Esophagus muscularis mucosa (tissue), 3 donors: ENCODE data around the gene FAM181A.

Experiments used
- EP300 ChIP-seq: sonication (generic); formaldehyde crosslinking; IDR thresholded peaks from one replicate; pipeline ENCODE4 v1.6.1; 2017; ENCODE audit warnings: antibody characterized with exemption
- TF ChIP-seq, protein P1 (sequence below), 3 experiments: fragments of 200-600 bp in 2 of 3; fragments of 450-650 bp in 1 of 3; sonication (generic) in 2 of 3; IDR thresholded peaks; one replicate each; pipeline ENCODE4 v1.5.1; 2017 to 2019; ENCODE audit warnings: antibody characterized with exemption in 3 of 3, mild to moderate bottlenecking in 2 of 3, moderate library complexity in 1 of 3

DNA sequence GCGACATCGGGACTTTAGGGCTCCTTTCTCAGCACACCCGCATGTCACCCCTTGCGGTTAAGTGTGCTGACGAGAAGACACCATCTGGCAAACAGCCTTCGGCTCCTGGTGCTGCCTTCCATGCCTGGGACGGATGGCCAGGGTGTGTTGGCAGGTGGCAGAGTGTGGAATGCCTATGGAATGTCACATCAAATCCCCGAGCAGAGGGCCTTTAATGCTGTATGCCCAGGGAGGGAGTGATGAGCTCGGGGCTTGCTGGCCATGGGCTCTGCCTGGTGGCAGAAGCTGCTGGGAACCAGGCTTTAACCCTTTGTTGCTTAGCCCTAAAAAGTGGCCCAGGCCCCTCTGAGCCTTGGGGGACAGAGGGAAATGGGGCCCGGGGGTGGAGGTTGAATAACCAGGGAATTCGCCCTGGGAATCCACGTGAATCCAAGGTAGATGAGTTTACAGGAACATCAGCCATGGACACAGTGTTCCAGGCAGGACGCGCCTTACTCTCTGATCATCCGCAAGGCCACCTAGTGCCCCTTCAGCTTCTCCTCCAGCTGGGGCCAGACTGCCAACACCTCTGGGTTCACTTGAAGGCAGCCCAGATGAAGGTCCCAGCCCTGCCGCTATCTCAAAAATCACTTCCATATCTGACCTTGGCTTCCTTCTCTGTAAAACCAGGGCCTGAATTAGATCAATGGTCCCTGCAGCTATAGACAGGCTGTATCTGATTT is 17.4 kb downstream of the FAM181A start:
- TF ChIP-seq, protein P1, sequence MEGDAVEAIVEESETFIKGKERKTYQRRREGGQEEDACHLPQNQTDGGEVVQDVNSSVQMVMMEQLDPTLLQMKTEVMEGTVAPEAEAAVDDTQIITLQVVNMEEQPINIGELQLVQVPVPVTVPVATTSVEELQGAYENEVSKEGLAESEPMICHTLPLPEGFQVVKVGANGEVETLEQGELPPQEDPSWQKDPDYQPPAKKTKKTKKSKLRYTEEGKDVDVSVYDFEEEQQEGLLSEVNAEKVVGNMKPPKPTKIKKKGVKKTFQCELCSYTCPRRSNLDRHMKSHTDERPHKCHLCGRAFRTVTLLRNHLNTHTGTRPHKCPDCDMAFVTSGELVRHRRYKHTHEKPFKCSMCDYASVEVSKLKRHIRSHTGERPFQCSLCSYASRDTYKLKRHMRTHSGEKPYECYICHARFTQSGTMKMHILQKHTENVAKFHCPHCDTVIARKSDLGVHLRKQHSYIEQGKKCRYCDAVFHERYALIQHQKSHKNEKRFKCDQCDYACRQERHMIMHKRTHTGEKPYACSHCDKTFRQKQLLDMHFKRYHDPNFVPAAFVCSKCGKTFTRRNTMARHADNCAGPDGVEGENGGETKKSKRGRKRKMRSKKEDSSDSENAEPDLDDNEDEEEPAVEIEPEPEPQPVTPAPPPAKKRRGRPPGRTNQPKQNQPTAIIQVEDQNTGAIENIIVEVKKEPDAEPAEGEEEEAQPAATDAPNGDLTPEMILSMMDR (IDR thresholded peaks at IDR 0.05) = no peak
- TF ChIP-seq EP300 = no peak
